NCI-H1092 treated with DMSO at 0.1 percent for 48 hours (cell line): ENCODE results near the gene GBP6.
"Not testable (repeated sequence)": the region's sequence is repeated elsewhere in the genome, so short reads cannot be mapped to it uniquely, and the experiment has no call there.

ENCODE experiments used
- DNase-seq: peaks from one replicate; lab custom pipeline; 2025; lab: John Stamatoyannopoulos, UW

GBP6 gene, protein sequence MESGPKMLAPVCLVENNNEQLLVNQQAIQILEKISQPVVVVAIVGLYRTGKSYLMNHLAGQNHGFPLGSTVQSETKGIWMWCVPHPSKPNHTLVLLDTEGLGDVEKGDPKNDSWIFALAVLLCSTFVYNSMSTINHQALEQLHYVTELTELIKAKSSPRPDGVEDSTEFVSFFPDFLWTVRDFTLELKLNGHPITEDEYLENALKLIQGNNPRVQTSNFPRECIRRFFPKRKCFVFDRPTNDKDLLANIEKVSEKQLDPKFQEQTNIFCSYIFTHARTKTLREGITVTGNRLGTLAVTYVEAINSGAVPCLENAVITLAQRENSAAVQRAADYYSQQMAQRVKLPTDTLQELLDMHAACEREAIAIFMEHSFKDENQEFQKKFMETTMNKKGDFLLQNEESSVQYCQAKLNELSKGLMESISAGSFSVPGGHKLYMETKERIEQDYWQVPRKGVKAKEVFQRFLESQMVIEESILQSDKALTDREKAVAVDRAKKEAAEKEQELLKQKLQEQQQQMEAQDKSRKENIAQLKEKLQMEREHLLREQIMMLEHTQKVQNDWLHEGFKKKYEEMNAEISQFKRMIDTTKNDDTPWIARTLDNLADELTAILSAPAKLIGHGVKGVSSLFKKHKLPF

GRCh38 chr1:89363638-89364536 is at the start of gene GBP6:
TSS of gene GBP6 (plus strand) at chr1:89364059. CDS start at chr1:89368552, 4,493 bp downstream.
- no peak for DNase-seq

DNA sequence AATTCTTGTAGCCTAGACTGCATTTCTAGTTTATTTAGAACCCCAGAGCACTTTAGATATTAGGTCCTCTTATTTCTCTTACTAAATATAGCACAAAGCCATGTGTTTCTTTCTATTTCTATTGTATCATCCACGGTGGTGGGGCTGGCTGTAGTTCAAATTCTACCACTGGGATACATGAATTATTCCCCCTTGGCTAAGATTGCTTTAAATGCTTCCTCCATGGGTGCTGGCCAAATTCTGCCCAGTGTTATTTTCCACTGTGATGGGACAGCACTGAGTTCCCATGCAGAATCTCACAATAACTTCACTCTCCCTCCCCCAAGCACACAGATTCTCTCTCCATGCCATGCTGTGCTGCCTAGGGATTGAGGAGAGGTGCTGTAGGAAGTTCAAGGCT is 41.5 kb upstream of the GBP6 start:
- no peak for DNase-seq

DNA sequence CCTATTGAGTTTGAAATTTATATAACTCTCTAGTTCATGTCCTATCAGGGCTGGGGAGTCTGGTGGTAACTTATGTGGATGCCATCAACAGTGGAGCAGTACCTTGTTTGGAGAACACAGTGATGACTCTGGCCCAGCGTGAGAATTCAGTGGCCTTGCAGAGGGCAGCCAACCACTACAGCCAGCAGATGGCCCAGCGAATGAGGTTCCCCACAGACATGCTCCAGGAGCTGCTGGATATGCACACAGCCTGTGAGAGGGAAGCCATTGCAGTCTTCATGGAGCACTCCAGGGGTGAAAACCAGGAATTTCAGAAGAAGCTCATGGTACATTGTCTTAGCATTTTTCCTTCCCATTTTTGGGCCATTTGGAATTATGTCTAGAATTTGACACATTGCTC is 32.0 kb upstream of the GBP6 start:
- DNase-seq, result no peak

GRCh38 chr1:89332461-89332860 is 31.4 kb upstream of the GBP6 start:
- DNase-seq, result no peak

- no peak for DNase-seq
Observed at GRCh38 chr1:89335486-89335885, 28.4 kb upstream of the GBP6 start.

GRCh38 chr1:89337903-89338302 is 26.0 kb upstream of the GBP6 start:
- no peak for DNase-seq

GRCh38 chr1:89339039-89339438 is 24.8 kb upstream of the GBP6 start:
- no peak for DNase-seq

GRCh38 chr1:89345479-89345878 is 18.4 kb upstream of the GBP6 start:
- not testable (repeated sequence) for DNase-seq

GRCh38 chr1:89347296-89347695 is 16.6 kb upstream of the GBP6 start:
- DNase-seq, result no peak

- no peak for DNase-seq
Observed at GRCh38 chr1:89350298-89350697, 13.6 kb upstream of the GBP6 start.

GRCh38 chr1:89351597-89352311 is 12.1 kb upstream of the GBP6 start:
- DNase-seq, result no peak

DNA sequence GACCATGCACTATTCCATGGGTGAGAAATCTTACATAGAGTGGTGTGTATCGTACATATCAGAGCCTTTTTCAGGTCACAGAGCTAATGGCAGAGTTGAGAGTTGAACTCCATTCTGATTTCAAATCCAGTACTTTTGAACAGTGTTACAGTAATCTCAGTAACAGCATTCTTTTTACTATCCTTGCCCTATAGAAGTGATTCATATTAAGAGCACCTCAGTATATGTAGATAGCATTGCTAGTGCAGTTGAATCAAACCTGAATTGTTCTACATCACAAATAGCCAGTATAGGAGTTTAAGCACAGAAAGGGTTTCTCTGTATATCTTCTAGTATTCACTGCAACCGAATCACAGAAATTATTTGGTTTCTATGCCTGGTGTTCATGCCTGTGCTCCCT is 11.4 kb upstream of the GBP6 start:
- DNase-seq, result no peak

DNA sequence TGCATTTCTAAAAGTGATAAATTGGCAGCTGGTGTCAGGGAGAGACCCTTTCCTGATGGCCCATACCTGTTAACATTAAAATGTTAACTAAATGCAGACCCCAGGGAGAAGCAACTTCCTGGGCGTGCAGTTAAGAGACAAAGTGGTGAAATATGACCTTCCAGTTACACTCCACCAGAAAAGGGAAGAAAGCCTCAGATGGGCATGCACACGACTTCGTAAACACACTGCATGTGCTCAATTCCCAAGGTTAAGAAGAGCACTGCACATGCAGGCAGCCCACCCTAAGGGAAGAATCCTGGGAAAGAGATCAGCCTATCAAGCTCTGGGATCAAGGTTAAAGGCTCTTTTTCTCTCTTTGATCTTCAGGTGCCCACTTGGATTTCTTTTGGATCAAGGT is 9.7 kb upstream of the GBP6 start:
- no peak for DNase-seq

- DNase-seq, result no peak
Observed at GRCh38 chr1:89355056-89355455, 8.8 kb upstream of the GBP6 start.

- DNase-seq, result no peak
Observed at GRCh38 chr1:89356658-89357400, 7.0 kb upstream of the GBP6 start.

GRCh38 chr1:89358287-89358893 is 5.5 kb upstream of the GBP6 start:
- DNase-seq, result peak; percentile 66

DNA sequence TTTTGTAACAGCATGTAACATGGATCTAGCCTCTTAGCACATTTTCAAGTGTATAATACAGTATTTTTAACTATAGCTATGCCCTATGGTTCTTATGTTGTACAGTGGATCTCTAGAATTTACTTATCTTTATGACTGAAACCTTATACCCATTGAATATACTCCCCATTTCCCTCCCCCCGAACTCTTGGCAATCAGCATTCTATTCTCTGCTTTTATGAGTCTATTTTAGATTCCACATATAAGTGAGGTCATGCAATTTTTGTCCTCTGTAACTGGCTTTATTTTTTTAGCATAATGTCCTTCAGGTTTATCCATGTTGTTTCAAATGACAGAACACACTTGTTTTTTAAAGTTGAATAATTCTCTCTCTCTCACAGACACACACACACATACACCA is 3.1 kb upstream of the GBP6 start:
- DNase-seq, result no peak

GRCh38 chr1:89361681-89362080 is 2.2 kb upstream of the GBP6 start:
- DNase-seq, result no peak

DNA sequence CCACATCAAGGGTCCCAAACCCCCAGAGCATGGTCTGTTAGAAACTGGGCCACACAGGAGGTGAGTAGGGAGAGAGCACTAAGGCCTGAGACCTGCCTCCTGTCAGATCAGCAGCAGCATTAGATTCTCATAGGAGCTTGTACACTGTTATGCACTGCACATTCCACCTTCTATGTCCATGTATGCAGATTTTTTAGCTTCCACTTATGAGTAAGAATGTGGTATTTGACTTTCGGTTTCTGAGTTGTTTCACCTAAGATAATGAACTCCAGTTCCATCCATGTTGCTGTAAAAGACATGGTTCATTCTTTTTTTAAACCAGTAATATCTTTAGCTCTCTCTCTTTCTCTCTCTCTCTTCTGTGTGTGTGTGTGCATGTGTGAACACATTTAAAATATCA is 663 bp upstream of the GBP6 start:
- DNase-seq, result no peak

- no peak for DNase-seq
Observed at GRCh38 chr1:89364954-89365550, 1.2 kb downstream of the GBP6 start.
